ENCODE data around the gene TBCK.

TBCK gene

GRCh38 chr4:106312997-106313522 is 2.9 kb downstream of the TBCK start:
- no peaks in the 10 kb centered on the region for H3K36me3 ChIP-seq (replicated peaks)
- no peaks in the 10 kb centered on the region for H3K27me3 ChIP-seq (replicated peaks)
- in situ Hi-C loops (cut with HindIII; ENCODE audit: low pct_ligation_motif_present, low sequenced_read_pairs): no loop called here
- TF ChIP-seq CTCF (IDR thresholded peaks at IDR 0.05; ENCODE audit: low read depth, low read length, missing control alignments): no peak
- DNase-seq: no peak
- H3K27ac ChIP-seq: no peak overlapping the region
- H3K4me3 ChIP-seq (ENCODE audit: low read depth, low read length): no peak overlapping the region

DNA sequence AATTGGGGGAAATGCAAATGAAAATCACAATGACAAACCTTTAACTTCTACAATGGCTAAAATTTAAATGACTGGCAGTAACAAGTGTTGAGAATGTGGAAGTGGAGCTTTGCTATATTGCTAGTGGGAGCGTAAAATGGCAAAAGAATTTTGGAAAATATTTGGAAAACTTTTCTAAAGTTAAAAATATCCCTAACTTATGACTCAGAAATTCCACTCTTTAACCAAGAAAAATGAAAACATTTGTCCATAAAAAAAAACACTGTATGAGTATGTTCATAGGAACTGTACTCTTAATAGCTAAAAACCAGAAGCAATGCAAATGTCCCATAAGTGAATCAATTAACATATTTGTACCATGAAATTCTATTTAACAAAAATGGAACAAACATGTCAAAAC is 3.6 kb downstream of the TBCK start:
- H3K4me3 ChIP-seq (ENCODE audit: low read depth, low read length): no peak overlapping the region
- no peaks in the 10 kb centered on the region for H3K27me3 ChIP-seq (replicated peaks)
- DNase-seq: no peak
- in situ Hi-C loops (cut with HindIII; ENCODE audit: low pct_ligation_motif_present, low sequenced_read_pairs): no loop called here
- H3K36me3 ChIP-seq (replicated peaks): no peaks in the 10 kb centered on the region
- no peak for TF ChIP-seq CTCF (IDR thresholded peaks at IDR 0.05; ENCODE audit: low read depth, low read length, missing control alignments)
- no peak overlapping the region for H3K27ac ChIP-seq

GRCh38 chr4:106306561-106306960 is 9.4 kb downstream of the TBCK start:
- no peak for TF ChIP-seq CTCF (IDR thresholded peaks at IDR 0.05; ENCODE audit: low read depth, low read length, missing control alignments)
- in situ Hi-C loops (cut with HindIII; ENCODE audit: low pct_ligation_motif_present, low sequenced_read_pairs): no loop called here
- no peaks in the 10 kb centered on the region for H3K27me3 ChIP-seq (replicated peaks)
- no peak overlapping the region for H3K27ac ChIP-seq
- DNase-seq: no peak
- H3K36me3 ChIP-seq (replicated peaks): no peaks in the 10 kb centered on the region
- H3K4me3 ChIP-seq (ENCODE audit: low read depth, low read length): no peak overlapping the region

GRCh38 chr4:106305435-106306055 is 10.5 kb downstream of the TBCK start:
- H3K27me3 ChIP-seq (replicated peaks): no peaks in the 10 kb centered on the region
- no peak for TF ChIP-seq CTCF (IDR thresholded peaks at IDR 0.05; ENCODE audit: low read depth, low read length, missing control alignments)
- no peaks in the 10 kb centered on the region for H3K36me3 ChIP-seq (replicated peaks)
- no peak overlapping the region for H3K4me3 ChIP-seq (ENCODE audit: low read depth, low read length)
- no peak for DNase-seq
- in situ Hi-C loops (cut with HindIII; ENCODE audit: low pct_ligation_motif_present, low sequenced_read_pairs): no loop called here
- no peak overlapping the region for H3K27ac ChIP-seq

DNA sequence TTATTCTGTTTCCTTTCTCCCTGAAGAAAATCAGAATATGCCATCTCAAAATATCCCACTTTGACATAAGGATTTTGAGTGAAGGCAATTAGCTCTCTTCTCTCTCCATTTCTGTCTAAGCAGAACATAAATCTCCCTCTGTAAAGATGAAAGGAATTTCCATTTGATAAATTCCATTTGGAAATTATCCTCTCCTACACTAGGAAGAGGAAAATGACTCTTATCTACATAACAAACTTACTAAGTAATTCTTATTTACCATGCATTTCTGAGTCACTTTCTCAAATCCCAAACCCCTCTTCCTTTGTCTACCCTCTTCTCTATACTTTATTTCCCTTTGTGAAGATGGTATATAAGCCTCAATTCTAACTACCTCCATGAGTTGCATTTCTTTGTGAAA is 11.4 kb downstream of the TBCK start:
- in situ Hi-C loops (cut with HindIII; ENCODE audit: low pct_ligation_motif_present, low sequenced_read_pairs): no loop called here
- H3K27me3 ChIP-seq (replicated peaks): no peaks in the 10 kb centered on the region

More for the DNA sequence above, 11.4 kb downstream of the TBCK start:
- no peak for TF ChIP-seq CTCF (IDR thresholded peaks at IDR 0.05; ENCODE audit: low read depth, low read length, missing control alignments)
- H3K4me3 ChIP-seq (ENCODE audit: low read depth, low read length): no peak overlapping the region
- peaks cover 4% of the 10 kb centered on the region for H3K36me3 ChIP-seq (replicated peaks)
- H3K27ac ChIP-seq: no peak overlapping the region
- DNase-seq: no peak
